ENCODE data around the gene FOCAD.

The FOCAD gene

DNA sequence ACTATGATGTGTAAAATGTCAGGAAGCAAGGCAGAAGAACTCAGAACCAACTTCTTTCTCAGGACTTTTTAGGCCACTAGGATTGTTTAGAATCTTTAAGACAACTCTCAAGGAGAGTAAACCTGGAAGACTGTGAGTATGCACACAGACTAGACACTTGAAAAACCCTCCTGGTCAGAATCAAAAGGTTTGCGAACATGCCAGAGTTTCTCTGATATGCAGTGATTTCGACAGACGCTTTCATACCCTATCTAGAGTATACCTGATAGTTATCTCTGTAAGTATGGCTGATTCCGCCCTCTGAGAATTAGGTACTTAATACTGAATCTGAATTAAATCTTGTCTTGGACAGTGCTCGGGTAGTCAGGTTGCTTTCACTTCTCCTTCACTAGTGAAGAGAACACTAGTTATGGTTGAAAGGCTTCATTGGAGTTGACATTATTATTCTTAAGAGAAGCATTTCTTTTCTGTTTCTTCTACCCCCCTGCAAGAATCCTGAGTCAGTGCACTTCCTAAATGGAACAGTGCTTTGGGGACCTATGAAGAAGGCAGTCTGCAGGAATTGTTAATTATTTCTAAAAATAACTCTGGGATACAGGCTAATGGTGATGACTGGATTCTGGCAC, 189.3 kb downstream of the FOCAD start:
- DNase-seq (ENCODE audit: extremely low read depth, low read depth): no peak
- TF ChIP-seq CTCF (IDR thresholded peaks at IDR 0.05; ENCODE audit: low read depth, low read length): no peak

DNA sequence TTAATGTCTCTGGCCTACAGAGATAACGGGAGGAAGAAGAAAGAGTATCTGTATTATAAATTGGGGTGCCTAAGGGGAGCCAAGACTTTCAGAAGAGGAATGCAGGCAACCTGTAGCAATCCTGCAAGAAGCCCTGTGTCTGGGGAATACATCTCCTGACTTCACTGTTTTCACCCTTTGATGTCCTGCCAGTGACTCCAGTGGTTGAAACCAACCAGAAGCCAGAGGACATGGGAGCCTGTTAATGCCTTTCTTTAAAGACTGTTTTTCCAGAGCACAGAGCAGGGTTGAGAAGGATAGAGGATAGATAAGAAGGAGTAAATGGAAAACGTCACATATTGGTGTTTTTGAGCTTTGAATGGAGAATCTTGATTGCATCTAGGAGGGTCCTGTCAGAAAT, 196.2 kb downstream of the FOCAD start:
- no peak for TF ChIP-seq CTCF (IDR thresholded peaks at IDR 0.05; ENCODE audit: low read depth, low read length)
- DNase-seq (ENCODE audit: extremely low read depth, low read depth): no peak

DNA sequence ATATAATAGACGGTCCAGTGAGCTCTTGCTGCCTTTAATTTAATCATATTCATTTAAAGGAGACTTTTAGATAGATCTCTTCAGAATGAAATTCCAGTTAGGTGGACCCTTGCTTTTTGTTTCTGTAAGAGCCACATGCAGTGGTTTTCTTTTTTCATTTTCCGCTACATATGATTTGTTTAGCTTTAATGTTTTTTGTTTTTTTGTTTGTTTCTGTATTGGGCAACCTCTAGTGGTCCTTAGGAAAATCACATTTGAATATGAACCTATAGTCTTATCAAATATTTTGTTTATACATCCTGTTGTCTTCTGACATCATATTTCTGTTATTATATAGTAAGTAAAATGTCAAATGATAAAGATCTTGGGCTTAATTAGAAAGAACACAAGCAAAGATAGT, 196.6 kb downstream of the FOCAD start:
- DNase-seq (ENCODE audit: extremely low read depth, low read depth): no peak
- TF ChIP-seq CTCF (IDR thresholded peaks at IDR 0.05; ENCODE audit: low read depth, low read length): no peak; the same call in 1 of the 2 replicates

GRCh38 chr9:20884985-20885593, 201.0 kb downstream of the FOCAD start:
- DNase-seq (ENCODE audit: extremely low read depth, low read depth): peak; percentile 15
- peak; percentile 62 for TF ChIP-seq CTCF (IDR thresholded peaks at IDR 0.05; ENCODE audit: low read depth, low read length)

DNA sequence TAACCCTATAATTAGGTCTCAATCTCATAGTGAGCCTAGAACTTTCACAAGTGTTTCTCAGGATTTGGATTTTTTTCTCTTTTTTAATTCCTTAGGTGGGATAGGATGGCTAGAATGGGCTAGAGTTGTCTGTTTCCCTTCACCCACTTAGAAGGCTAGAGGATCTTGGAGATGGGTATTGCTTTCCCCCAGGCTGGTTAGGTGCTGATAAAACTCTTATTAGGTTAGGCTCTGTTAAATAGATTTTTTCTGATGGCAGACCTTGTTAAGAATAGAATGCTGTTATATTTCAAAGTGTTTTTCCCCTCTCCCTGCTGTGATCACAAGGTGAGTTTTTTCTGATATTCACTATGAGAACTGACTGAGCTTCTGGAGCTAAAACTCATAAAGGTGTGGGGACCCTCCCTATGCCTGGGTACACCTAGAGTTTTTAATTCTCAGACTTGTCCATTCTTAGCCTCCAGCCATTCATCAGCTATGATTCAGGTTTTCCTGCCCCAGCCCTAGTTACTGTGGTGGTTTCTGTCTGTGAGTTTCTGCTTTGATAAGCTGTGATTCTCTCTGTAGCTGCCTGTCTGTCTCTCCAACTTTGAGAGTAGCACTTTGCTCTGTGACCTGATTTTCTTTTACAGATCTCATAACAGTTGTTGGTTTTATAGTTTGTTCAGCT, 215.0 kb downstream of the FOCAD start:
- DNase-seq (ENCODE audit: extremely low read depth, low read depth): no peak
- TF ChIP-seq CTCF (IDR thresholded peaks at IDR 0.05; ENCODE audit: low read depth, low read length): no peak

GRCh38 chr9:20903212-20903611, 219.2 kb downstream of the FOCAD start:
- DNase-seq (ENCODE audit: extremely low read depth, low read depth): no peak
- TF ChIP-seq CTCF (IDR thresholded peaks at IDR 0.05; ENCODE audit: low read depth, low read length): no peak

GRCh38 chr9:20904995-20905394, 220.9 kb downstream of the FOCAD start:
- TF ChIP-seq CTCF (IDR thresholded peaks at IDR 0.05; ENCODE audit: low read depth, low read length): no peak
- DNase-seq (ENCODE audit: extremely low read depth, low read depth): no peak
